Stimulated activated naive B cell treated with anti-CD40 and anti-IgM and Interleukin-4, amounts not matched to agents 10 μg/mL and 1 μg/mL and 100 μg/mL, for 72 hours (primary cell): ENCODE results near the gene PHF19.

Experiments used
- ATAC-seq, 2 donors: fragments of 150-1000 bp; cut with Tn5 transposase; replicated peaks; 2 replicates each; pipeline ENCODE4 v1.10.0; 2021; ENCODE audit warnings: moderate library complexity in 1 of 2
- DNase-seq: peaks from one replicate; pipeline ENCODE4 v3.0.0; 2021
- H3K27ac Mint-ChIP-seq: one replicate; pipeline ENCODE4 v1.8.0; 2022; ENCODE audit warnings: mild to moderate bottlenecking, mixed read lengths
- H3K27me3 Mint-ChIP-seq, 2 donors: one replicate each; pipeline ENCODE4 v1.8.0; 2022; ENCODE audit warnings: mixed read lengths in 2 of 2
- H3K36me3 Mint-ChIP-seq, 2 donors: one replicate each; pipeline ENCODE4 v1.8.0; 2022; ENCODE audit warnings: mixed read lengths in 2 of 2, mild to moderate bottlenecking in 1 of 2
- H3K4me1 Mint-ChIP-seq, 2 donors: one replicate each; pipeline ENCODE4 v1.8.0; 2022; ENCODE audit warnings: mixed read lengths in 2 of 2, mild to moderate bottlenecking in 1 of 2
- H3K4me3 Mint-ChIP-seq, 2 donors: one replicate each; pipeline ENCODE4 v1.8.0; 2022; ENCODE audit warnings: mild to moderate bottlenecking in 2 of 2, mixed read lengths in 2 of 2, moderate library complexity in 1 of 2
- H3K9me3 Mint-ChIP-seq, 2 donors: one replicate each; pipeline ENCODE4 v1.8.0; 2022; ENCODE audit warnings: mixed read lengths in 2 of 2, mild to moderate bottlenecking in 1 of 2

PHF19 gene

GRCh38 chr9:120904978-120905301, 28.0 kb upstream of the PHF19 start:
- ATAC-seq: no peak
- DNase-seq: no peak
- peak overlapping the region; percentile 28 to 46 for H3K4me3 Mint-ChIP-seq
- H3K27ac Mint-ChIP-seq: peak overlapping the region; percentile 91
- peaks cover 65 to 84% of the 10 kb centered on the region in 2 donors for H3K36me3 Mint-ChIP-seq
- no peaks in the 10 kb centered on the region for H3K27me3 Mint-ChIP-seq
- H3K4me1 Mint-ChIP-seq: peaks cover 69 to 93% of the 10 kb centered on the region in 2 donors
- no peaks in the 10 kb centered on the region for H3K9me3 Mint-ChIP-seq

GRCh38 chr9:120904061-120904977, 27.3 kb upstream of the PHF19 start:
- peak; percentile 19 to 26 for ATAC-seq
- Mint-ChIP-seq H3K4me1 (peaks cover 66 to 92% of the 10 kb centered on the region in 2 donors), H3K9me3 (no peaks in the 10 kb centered on the region), H3K36me3 (peaks cover 61 to 81% of the 10 kb centered on the region in 2 donors), H3K27ac (peak overlapping the region; percentile 91), H3K4me3 (peak overlapping the region; percentile 28 to 52), H3K27me3 (no peaks in the 10 kb centered on the region)
- DNase-seq: no peak

GRCh38 chr9:120902569-120903535, 25.9 kb upstream of the PHF19 start:
- Mint-ChIP-seq H3K4me3 (peak overlapping the region in 1 of 2 donors; percentile 34), H3K36me3 (peaks cover 55 to 75% of the 10 kb centered on the region in 2 donors)

GRCh38 chr9:120901755-120902568, 25.0 kb upstream of the PHF19 start:
- peak in 1 of 2 donors; percentile 6 for ATAC-seq
- peaks cover 62 to 92% of the 10 kb centered on the region in 2 donors for H3K4me1 Mint-ChIP-seq
- DNase-seq: no peak
- H3K36me3 Mint-ChIP-seq: peaks cover 47 to 69% of the 10 kb centered on the region in 2 donors
- H3K9me3 Mint-ChIP-seq: no peaks in the 10 kb centered on the region
- H3K4me3 Mint-ChIP-seq: peak overlapping the region in 1 of 2 donors; percentile 44
- peak overlapping the region; percentile 91 for H3K27ac Mint-ChIP-seq
- no peaks in the 10 kb centered on the region for H3K27me3 Mint-ChIP-seq

More at GRCh38 chr9:120902569-120903535, 25.9 kb upstream of the PHF19 start:
- peaks cover 64 to 96% of the 10 kb centered on the region in 2 donors for H3K4me1 Mint-ChIP-seq
- H3K27ac Mint-ChIP-seq: peak overlapping the region; percentile 91
- no peak for DNase-seq
- H3K27me3 Mint-ChIP-seq: no peaks in the 10 kb centered on the region
- H3K9me3 Mint-ChIP-seq: no peaks in the 10 kb centered on the region
- ATAC-seq: peak in 1 of 2 donors; percentile 5

GRCh38 chr9:120900824-120901223, 23.8 kb upstream of the PHF19 start:
- Mint-ChIP-seq H3K27me3 (no peaks in the 10 kb centered on the region), H3K27ac (peak overlapping the region; percentile 91), H3K9me3 (peaks cover 0 to 2% of the 10 kb centered on the region in 2 donors), H3K4me1 (peaks cover 58 to 87% of the 10 kb centered on the region in 2 donors), H3K4me3 (peak overlapping the region in 1 of 2 donors; percentile 8), H3K36me3 (peaks cover 44 to 62% of the 10 kb centered on the region in 2 donors)
- ATAC-seq (no peak), DNase-seq (no peak)

- Mint-ChIP-seq H3K4me3 (peak overlapping the region; percentile 35 to 39), H3K27me3 (no peaks in the 10 kb centered on the region), H3K27ac (peak overlapping the region; percentile 91), H3K9me3 (peaks cover 0 to 2% of the 10 kb centered on the region in 2 donors), H3K36me3 (peaks cover 36 to 49% of the 10 kb centered on the region in 2 donors), H3K4me1 (peaks cover 46 to 87% of the 10 kb centered on the region in 2 donors)
- DNase-seq (no peak), ATAC-seq (peak in 1 of 2 donors; percentile 3)
These were observed 22.6 kb upstream of the PHF19 start for GRCh38 chr9:120899490-120900068.

- DNase-seq (no peak), ATAC-seq (no peak)
- H3K4me1 Mint-ChIP-seq: peaks cover 46 to 84% of the 10 kb centered on the region in 2 donors
These were observed 21.4 kb upstream of the PHF19 start for GRCh38 chr9:120898396-120898795.

GRCh38 chr9:120895951-120896350, 19.0 kb upstream of the PHF19 start:
- H3K4me3 Mint-ChIP-seq: no peak overlapping the region
- H3K36me3 Mint-ChIP-seq: peaks cover 17 to 24% of the 10 kb centered on the region in 2 donors
- H3K27ac Mint-ChIP-seq: peak overlapping the region; percentile 31
- DNase-seq: no peak
- ATAC-seq: no peak
- peaks cover 48 to 84% of the 10 kb centered on the region in 2 donors for H3K4me1 Mint-ChIP-seq
- no peaks in the 10 kb centered on the region for H3K27me3 Mint-ChIP-seq
- H3K9me3 Mint-ChIP-seq: peaks cover 4% of the 10 kb centered on the region in 2 donors

More at GRCh38 chr9:120898396-120898795, 21.4 kb upstream of the PHF19 start:
- H3K27me3 Mint-ChIP-seq: no peaks in the 10 kb centered on the region
- H3K9me3 Mint-ChIP-seq: peaks cover 2 to 3% of the 10 kb centered on the region in 2 donors
- H3K36me3 Mint-ChIP-seq: peaks cover 27 to 41% of the 10 kb centered on the region in 2 donors
- H3K27ac Mint-ChIP-seq: peak overlapping the region; percentile 91
- peak overlapping the region; percentile 37 to 48 for H3K4me3 Mint-ChIP-seq

GRCh38 chr9:120894321-120895148, 17.5 kb upstream of the PHF19 start:
- Mint-ChIP-seq H3K27ac (peak overlapping the region; percentile 99), H3K4me1 (peaks cover 49 to 84% of the 10 kb centered on the region in 2 donors), H3K9me3 (peaks cover 4% of the 10 kb centered on the region in 2 donors), H3K27me3 (no peaks in the 10 kb centered on the region), H3K36me3 (peaks cover 12 to 15% of the 10 kb centered on the region in 2 donors), H3K4me3 (no peak overlapping the region)
- no peak for ATAC-seq
- no peak for DNase-seq

- H3K36me3 Mint-ChIP-seq: peaks cover 12 to 17% of the 10 kb centered on the region in 2 donors
- peak overlapping the region; percentile 58 to 73 for H3K4me3 Mint-ChIP-seq
- H3K27ac Mint-ChIP-seq: peak overlapping the region; percentile 99
- DNase-seq: peak; percentile 52
- no peaks in the 10 kb centered on the region for H3K27me3 Mint-ChIP-seq
- peaks cover 4% of the 10 kb centered on the region in 2 donors for H3K9me3 Mint-ChIP-seq
- peaks cover 53 to 84% of the 10 kb centered on the region in 2 donors for H3K4me1 Mint-ChIP-seq
- peak; percentile 50 to 51 for ATAC-seq
These were observed 16.8 kb upstream of the PHF19 start for GRCh38 chr9:120893611-120894307.

- peak overlapping the region; percentile 58 to 73 for H3K4me3 Mint-ChIP-seq
- ATAC-seq: peak; percentile 72 to 78
- DNase-seq: peak; percentile 76
- H3K27ac Mint-ChIP-seq: peak overlapping the region; percentile 99
- H3K4me1 Mint-ChIP-seq: peaks cover 53 to 82% of the 10 kb centered on the region in 2 donors
- peaks cover 12 to 17% of the 10 kb centered on the region in 2 donors for H3K36me3 Mint-ChIP-seq
- peaks cover 4% of the 10 kb centered on the region in 2 donors for H3K9me3 Mint-ChIP-seq
- no peaks in the 10 kb centered on the region for H3K27me3 Mint-ChIP-seq
These were observed 16.0 kb upstream of the PHF19 start for GRCh38 chr9:120892748-120893610.
